ENCODE results near the gene RNF17.

RNF17 gene

GRCh38 chr13:24861617-24862362 lies 97.8 kb downstream of the RNF17 start:
- DNase-seq (ENCODE audit: low read depth) = no peak

- no peak for DNase-seq (ENCODE audit: low read depth)
Observed at GRCh38 chr13:24863748-24864540, 100.0 kb downstream of the RNF17 start.

DNA sequence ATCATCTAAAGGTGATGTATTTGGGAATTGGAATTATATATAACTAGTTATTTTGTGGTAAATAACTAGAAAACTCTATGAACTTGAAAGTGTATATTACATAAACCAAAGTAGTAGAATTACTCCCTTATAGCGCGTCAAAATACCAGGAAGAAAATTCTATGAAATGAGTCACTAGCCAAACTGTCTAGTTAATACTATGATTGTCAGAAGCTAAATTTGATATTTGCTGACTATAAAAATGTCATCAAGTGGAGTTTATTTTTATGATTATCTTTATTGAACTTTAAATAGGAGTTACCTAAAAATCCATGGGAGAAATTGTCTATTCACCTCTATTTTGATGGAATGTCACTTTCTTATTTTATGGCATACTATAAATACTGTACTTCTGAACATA lies 100.6 kb downstream of the RNF17 start:
- DNase-seq (ENCODE audit: low read depth) = no peak

- DNase-seq (ENCODE audit: low read depth) = peak; percentile 10
Observed at GRCh38 chr13:24865163-24865953, 101.4 kb downstream of the RNF17 start.

- DNase-seq (ENCODE audit: low read depth) = no peak
Observed at GRCh38 chr13:24866488-24866887, 102.5 kb downstream of the RNF17 start.

GRCh38 chr13:24868874-24869273 lies 104.9 kb downstream of the RNF17 start:
- no peak for DNase-seq (ENCODE audit: low read depth)

GRCh38 chr13:24870380-24870760 lies 106.4 kb downstream of the RNF17 start:
- DNase-seq (ENCODE audit: low read depth) = no peak

DNA sequence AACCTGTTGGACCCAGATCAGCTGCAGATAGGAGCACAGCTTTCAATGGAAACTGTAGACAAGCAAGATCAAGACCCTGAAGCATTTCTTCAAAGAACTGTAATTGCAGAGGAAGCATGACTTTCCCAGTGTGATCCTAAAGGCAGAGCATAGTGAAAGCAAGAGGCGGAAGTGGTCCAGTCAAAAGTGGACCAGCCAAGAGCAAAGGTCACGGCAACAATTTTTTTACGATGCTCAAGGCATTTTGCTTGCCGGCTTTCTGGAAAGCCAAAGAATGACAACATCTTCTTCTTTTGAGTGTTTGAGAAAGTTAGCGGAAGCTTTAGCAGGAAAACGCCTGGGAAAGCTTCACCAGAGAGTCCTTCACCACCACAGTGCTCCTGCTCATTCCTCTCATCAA lies 111.6 kb downstream of the RNF17 start:
- peak; percentile 50 for DNase-seq (ENCODE audit: low read depth)

- DNase-seq (ENCODE audit: low read depth) = no peak
Observed at GRCh38 chr13:24877531-24877930, 113.6 kb downstream of the RNF17 start.

DNA sequence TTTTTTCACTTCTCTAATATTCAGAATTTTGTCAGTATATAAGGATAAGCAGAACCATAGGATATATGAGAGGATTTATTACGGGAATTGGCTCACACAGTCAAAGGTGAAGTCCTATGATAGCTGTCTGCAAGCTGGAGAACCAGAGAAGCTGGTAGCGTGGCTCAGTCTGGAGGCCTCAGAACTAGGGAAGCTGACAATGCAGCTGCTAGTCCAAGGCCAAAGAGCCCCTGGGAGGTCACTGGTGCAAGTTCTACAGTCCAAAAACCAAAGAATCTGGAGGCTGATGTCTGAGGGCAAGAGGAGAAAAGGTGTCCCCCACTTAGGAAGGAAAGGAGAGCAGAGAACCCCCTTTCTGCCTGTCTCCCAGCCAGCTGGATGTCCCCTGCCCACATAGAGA lies 114.4 kb downstream of the RNF17 start:
- no peak for DNase-seq (ENCODE audit: low read depth)

DNA sequence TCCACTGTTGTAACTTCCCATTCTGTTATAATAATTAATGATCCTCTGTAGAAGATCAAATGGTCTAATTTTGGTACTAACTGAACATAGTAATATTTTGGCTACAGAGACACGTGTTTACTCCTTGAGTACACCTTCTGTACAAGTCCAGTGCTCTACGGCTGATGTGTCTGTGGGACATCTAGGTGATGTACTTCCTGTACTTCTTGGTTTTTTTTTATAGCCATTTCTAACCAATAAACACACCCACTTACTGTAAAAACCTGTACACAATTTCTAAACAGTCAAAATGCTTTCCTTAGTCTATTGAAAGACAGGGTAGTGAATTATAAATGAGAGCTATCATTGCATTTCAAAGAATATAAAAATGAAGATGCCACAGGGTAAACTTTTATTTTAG lies 118.7 kb downstream of the RNF17 start:
- no peak for DNase-seq (ENCODE audit: low read depth)

DNA sequence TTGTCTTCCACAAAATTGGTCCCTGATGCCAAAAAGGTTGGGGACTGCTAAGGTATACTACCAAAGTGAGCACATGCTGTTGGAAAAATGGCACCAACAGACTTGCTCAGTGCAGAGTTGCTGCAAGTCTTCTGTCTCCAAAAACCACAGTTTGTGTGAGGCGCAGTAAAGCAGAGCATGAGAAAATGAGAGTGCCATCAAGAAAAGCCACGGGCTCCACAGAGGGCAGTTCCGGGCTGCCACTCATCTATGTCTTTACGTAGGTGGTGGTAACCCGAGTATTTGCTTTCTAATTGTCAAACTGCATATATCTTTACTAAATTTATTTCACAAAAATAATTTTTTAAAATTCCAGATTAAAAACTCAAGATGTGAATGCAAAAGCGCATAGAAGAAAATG lies 123.8 kb downstream of the RNF17 start:
- DNase-seq (ENCODE audit: low read depth) = no peak

GRCh38 chr13:24888291-24888931 lies 124.4 kb downstream of the RNF17 start:
- no peak for DNase-seq (ENCODE audit: low read depth)

GRCh38 chr13:24890256-24890655 lies 126.3 kb downstream of the RNF17 start:
- DNase-seq (ENCODE audit: low read depth) = no peak

GRCh38 chr13:24891476-24892108 lies 127.6 kb downstream of the RNF17 start:
- DNase-seq (ENCODE audit: low read depth) = no peak

DNA sequence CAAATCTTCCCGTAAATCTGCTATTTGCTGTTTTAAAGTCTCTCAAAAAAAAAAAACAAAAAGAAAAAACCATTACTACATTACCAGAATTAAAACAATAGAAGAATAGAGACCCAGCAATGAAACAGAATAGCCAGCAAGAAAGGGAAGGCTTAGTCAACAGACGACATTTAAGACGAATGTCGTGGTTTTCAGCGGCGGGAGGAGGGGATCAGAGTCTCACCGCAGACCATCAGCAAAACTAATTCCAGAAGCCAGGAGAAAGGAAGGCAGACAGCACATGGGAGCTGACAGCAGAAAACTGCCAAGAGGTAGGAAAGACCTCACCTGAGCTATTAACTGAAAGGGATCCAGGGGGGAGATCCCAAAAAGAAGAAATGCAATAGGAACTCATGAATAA lies 128.9 kb downstream of the RNF17 start:
- DNase-seq (ENCODE audit: low read depth) = no peak

GRCh38 chr13:24893863-24894262 lies 129.9 kb downstream of the RNF17 start:
- no peak for DNase-seq (ENCODE audit: low read depth)

DNA sequence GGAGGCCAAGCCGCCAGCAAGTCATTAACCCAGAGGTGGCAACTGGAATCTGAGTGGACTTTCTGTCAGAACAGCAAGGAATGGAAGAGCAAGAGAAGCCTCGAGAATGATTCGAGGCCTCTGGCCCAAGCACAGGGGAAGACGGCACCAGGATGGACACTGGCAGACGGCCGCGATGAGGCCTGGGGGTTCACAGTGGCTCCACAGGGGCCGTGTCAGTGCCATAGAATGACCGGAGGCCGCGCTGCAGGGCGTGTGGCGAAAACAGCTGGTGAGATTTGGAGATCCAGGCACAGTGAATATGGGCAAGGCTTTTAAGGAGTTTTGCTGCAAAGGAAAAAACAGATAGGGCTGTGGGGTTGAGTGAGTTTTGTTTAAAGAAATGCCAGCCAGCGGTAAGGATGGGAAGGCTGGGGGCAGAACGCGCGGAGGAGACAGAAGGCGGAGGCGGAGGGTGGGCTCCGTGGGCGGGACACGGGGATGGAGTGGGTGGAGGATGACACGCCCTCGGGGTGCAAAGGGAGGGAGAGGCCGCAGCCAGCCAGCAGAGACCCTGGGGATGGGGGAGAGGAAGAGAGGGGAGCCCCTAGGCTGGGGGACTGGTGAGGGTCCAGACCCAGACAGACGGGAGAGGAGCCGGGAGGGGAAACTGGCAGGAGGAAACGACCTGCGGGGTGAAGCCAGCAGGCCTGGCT lies 130.5 kb downstream of the RNF17 start:
- no peak for DNase-seq (ENCODE audit: low read depth)

DNA sequence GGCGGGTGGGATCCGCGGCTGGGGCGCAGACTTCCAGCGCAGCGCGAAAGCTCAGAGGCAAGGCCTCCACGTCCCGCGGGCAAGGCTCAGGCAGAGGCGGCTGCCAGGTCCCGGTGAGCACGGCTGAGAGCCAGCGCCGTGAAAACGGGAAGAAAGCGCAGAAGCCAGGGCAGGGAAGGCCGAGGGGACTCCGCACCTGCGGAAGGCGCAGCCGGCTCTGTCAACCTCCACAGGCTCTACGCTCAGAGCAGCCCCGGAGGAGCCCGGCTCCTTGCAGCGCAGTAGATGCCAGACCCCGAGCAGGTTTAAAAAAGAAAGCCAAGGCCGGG lies 131.0 kb downstream of the RNF17 start:
- no peak for DNase-seq (ENCODE audit: low read depth)

DNA sequence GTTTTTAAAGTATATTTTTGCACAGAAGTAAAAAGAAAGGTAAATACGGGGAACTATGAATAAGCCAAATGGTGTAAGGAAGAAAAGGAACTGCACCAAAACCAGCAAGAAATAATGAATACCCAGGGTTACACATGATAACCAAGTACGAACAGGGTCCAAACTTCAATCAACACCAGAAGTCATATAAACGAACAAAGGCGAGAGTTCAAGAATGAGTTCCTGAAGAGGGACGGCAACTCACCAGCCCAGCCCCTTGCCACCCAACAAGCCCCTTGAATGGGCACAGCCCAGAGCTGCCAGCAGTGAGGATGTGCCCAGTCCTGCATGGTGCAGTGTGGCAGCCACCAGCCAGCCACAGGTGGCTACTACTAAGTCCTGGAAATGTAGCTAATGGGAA lies 132.1 kb downstream of the RNF17 start:
- DNase-seq (ENCODE audit: low read depth) = no peak

DNA sequence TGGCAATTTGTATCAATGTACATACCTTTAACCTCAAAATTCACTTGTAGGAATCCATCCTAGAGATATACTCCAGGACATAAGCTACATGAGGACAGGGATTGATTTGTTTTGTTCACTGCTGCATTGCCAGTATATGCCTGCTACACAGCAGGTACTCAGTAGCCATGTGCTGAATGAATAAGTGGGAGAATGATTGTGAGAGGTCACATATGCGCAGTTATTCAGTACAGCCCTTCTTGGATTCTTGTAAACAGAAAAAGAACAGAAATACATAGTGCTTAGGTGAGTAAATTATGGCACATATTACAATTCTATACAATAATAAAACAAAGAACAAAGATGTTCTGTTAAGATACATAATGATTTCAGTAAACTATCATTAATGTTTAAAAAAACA lies 133.3 kb downstream of the RNF17 start:
- DNase-seq (ENCODE audit: low read depth) = no peak

All from EH (cell line).